Measurements from ENCODE around the gene MPP7. TPM values are rescaled to one million over a fixed set of nuclear protein-coding genes. Genes with fewer than 3 reads are reported as not detected.

MPP7 gene
- total and polyA plus RNA-seq, 2 of the 8 experiments (the other 6 are each of a cell fraction or from before 2014, with no cell fraction given), result 1.9 to 9.3 TPM

- TF ChIP-seq HDAC2 (IDR thresholded peaks at IDR 0.05; ENCODE audit: borderline replicate concordance in 1 of 2, low read depth in 2 of 2, low read length in 2 of 2) (0 out of 4 replicates have a peak, but pooled peaks of 1 of the 2 experiments have one; percentile 37), SP2 (IDR thresholded peaks at IDR 0.05; ENCODE audit: low read length) (no peak), CHD1 (IDR thresholded peaks at IDR 0.05; ENCODE audit: low read depth, low read length) (no peak), POLR2A (IDR thresholded peaks at IDR 0.05; ENCODE audit: control extremely low read depth in 1 of 2, low read depth in 2 of 2, low read length in 2 of 2) (no peak), SIN3A (conservative IDR thresholded peaks at IDR 0.05 in 1 of 2, IDR thresholded peaks at IDR 0.05 in 1 of 2; ENCODE audit: low read depth in 1 of 2, low read length in 2 of 2) (0 out of 4 replicates have a peak, but pooled peaks of 1 of the 2 experiments have one; percentile 58)
Measured at GRCh38 chr10:28302012-28302637, 739 bp downstream of the MPP7 start (continued).

Data from H1 (cell line).